Measurements from ENCODE around the gene SCPEP1.
"Not testable (repeated sequence)": the region's sequence is repeated elsewhere in the genome, so short reads cannot be mapped to it uniquely, and the experiment has no call there.

SCPEP1 gene

GRCh38 chr17:56965681-56966080, 12.2 kb upstream of the SCPEP1 start:
- DNase-seq: not testable (repeated sequence)

GRCh38 chr17:56966338-56966737, 11.6 kb upstream of the SCPEP1 start:
- DNase-seq: no peak

- no peak for DNase-seq
These were observed 7.0 kb upstream of the SCPEP1 start for GRCh38 chr17:56970974-56971373.

- DNase-seq: no peak
These were observed 5.7 kb upstream of the SCPEP1 start for GRCh38 chr17:56972111-56972730.

GRCh38 chr17:56973520-56973919, 4.4 kb upstream of the SCPEP1 start:
- no peak for DNase-seq

GRCh38 chr17:56974055-56974454, 3.9 kb upstream of the SCPEP1 start:
- DNase-seq: no peak

GRCh38 chr17:56975656-56976055, 2.3 kb upstream of the SCPEP1 start:
- DNase-seq: no peak

GRCh38 chr17:56976941-56977608, 856 bp upstream of the SCPEP1 start:
- no peak for DNase-seq

GRCh38 chr17:56978441-56979090, 635 bp downstream of the SCPEP1 start:
- DNase-seq: no peak

GRCh38 chr17:56979091-56979480, 1.2 kb downstream of the SCPEP1 start:
- no peak for DNase-seq

- not testable (repeated sequence) for DNase-seq
These were observed 2.6 kb downstream of the SCPEP1 start for GRCh38 chr17:56980526-56980925.

- DNase-seq: no peak
These were observed 4.4 kb downstream of the SCPEP1 start for GRCh38 chr17:56982312-56982711.

GRCh38 chr17:56983366-56983765, 5.4 kb downstream of the SCPEP1 start:
- DNase-seq: no peak

- no peak for DNase-seq
These were observed 7.6 kb downstream of the SCPEP1 start for GRCh38 chr17:56985371-56986162.

- no peak for DNase-seq
These were observed 9.4 kb downstream of the SCPEP1 start for GRCh38 chr17:56987283-56987834.

- no peak for DNase-seq
These were observed 11.1 kb downstream of the SCPEP1 start for GRCh38 chr17:56988901-56989572.

GRCh38 chr17:56992364-56992763, 14.4 kb downstream of the SCPEP1 start:
- no peak for DNase-seq

GRCh38 chr17:56994009-56994792, 16.3 kb downstream of the SCPEP1 start:
- DNase-seq: no peak

GRCh38 chr17:56995766-56996165, 17.8 kb downstream of the SCPEP1 start:
- DNase-seq: no peak

- DNase-seq: no peak
These were observed 19.4 kb downstream of the SCPEP1 start for GRCh38 chr17:56997313-56997712.

GRCh38 chr17:57001541-57001940, 23.6 kb downstream of the SCPEP1 start:
- no peak for DNase-seq

GRCh38 chr17:57002904-57003303, 25.0 kb downstream of the SCPEP1 start:
- no peak for DNase-seq
